Heart left ventricle (tissue), 16 donors: ENCODE results near the gene SETD9. TPM values are rescaled to one million over a fixed set of nuclear protein-coding genes. Genes with fewer than 3 reads are reported as not detected.

Experiments
- ATAC-seq, 4 donors: fragments of 200-7000 bp; cut with Tn5 transposase; one replicate each; pipeline ENCODE4 v1.9.1; 2020 to 2022; ENCODE audit warnings: moderate library complexity in 4 of 4, mild to moderate bottlenecking in 3 of 4, moderate number of reproducible peaks in 1 of 4
- DNase-seq, 5 donors: peaks; one replicate each; pipeline ENCODE4 v3.0.0-alpha.2; 2020
- H3K27ac ChIP-seq, 12 donors: fragments of 200-600 bp; sonication (generic) in 4 of 12; one replicate each; pipeline versions ENCODE4 v1.5.0 to v1.8.0; 2016 to 2022; ENCODE audit warnings: mild to moderate bottlenecking in 2 of 12
- H3K27me3 ChIP-seq, 9 donors: fragments of 200-600 bp; sonication (generic) in 2 of 9; one replicate each; pipeline versions ENCODE4 v1.5.1 to v1.8.0; 2016 to 2022; ENCODE audit warnings: mild to moderate bottlenecking in 3 of 9
- H3K36me3 ChIP-seq, 9 donors: fragments of 200-600 bp; sonication (generic) in 2 of 9; one replicate each; pipeline versions ENCODE4 v1.5.0 to v1.8.0; 2018 to 2022; ENCODE audit warnings: mild to moderate bottlenecking in 2 of 9
- H3K4me1 ChIP-seq, 12 donors: fragments of 200-600 bp; sonication (generic) in 4 of 12; one replicate each; pipeline versions ENCODE4 v1.5.0 to v1.8.0; 2016 to 2022; ENCODE audit warnings: mild to moderate bottlenecking in 3 of 12
- H3K4me3 ChIP-seq, 12 donors: fragments of 200-600 bp; sonication (generic) in 4 of 12; one replicate each; pipeline versions ENCODE4 v1.5.0 to v1.8.0; 2017 to 2022; ENCODE audit warnings: mild to moderate bottlenecking in 9 of 12, moderate library complexity in 4 of 12
- H3K9me3 ChIP-seq, 12 donors: fragments of 200-600 bp; sonication (generic) in 4 of 12; one replicate each; pipeline versions ENCODE4 v1.5.0 to v1.8.0; 2016 to 2022; ENCODE audit warnings: mild to moderate bottlenecking in 1 of 12
- CTCF ChIP-seq, 12 donors: fragments of 200-600 bp; sonication (generic) in 4 of 12; IDR thresholded peaks; one replicate each; pipeline versions ENCODE4 v1.5.0 to v1.8.0; 2018 to 2022; ENCODE audit warnings: antibody characterized with exemption in 12 of 12, mild to moderate bottlenecking in 5 of 12
- POLR2A ChIP-seq, 2 donors: fragments of 450-650 bp; IDR thresholded peaks; one replicate each; pipeline ENCODE4 v1.6.1; 2017; ENCODE audit warnings: antibody characterized with exemption in 2 of 2, mild to moderate bottlenecking in 2 of 2, moderate library complexity in 2 of 2
- WGBS, 4 donors: extraction: QIAGEN DNeasy Blood & Tissue Kit in 2 of 4; methylation state at CpG; one replicate each; pipeline versions ENCODE4 v1.1.5 to v1.1.7; 2013 to 2018; 5-methylcytosine and 5-hydroxymethylcytosine counted together
- intact Hi-C, 10 donors: fragments of 100-400 bp; cut with DNase I; formaldehyde crosslinking; loops; one replicate each; pipeline versions ENCODE4 v1.11.1 to v1.14.2; 2022
- polyA plus RNA-seq, 2 donors: library from polyadenylated mRNA; stranded (reverse); fragments of 200-250 nt; gene quantifications; one replicate each; pipeline ENCODE4 v1.2.3, GENCODE V29; 2013
- total RNA-seq, 9 donors: library from RNA; depleted of rRNA in 2 of 9; stranded (reverse); fragments of >200 nt in 2 of 9; fragmentation: NEBNext Ultra II Directional in 3 of 9; extraction: Animal tissue kit (Norgen Biotek cat#: 25700) in 3 of 9; gene quantifications; one replicate each; pipeline versions ENCODE4 v1.1.0 to v1.2.4, GENCODE V29; 2016 to 2023
- donor health status: ischemic (EF 13 %, LVEDD 7.1; RV severe dilation, severe dysfunction).
- donor health status: healthy with polysubstance abuse.
- donor health status: DM: no; HTN: yes; CAD: no.
- donor health status: DM: no; HTN: no; CAD: no.
- donor health status: ischemic (EF 25% LVEDD 6.9; RV normal size, moderate dysfunction).
- donor health status: ischemic (EF 25% LVEDD 5.7; RV mildly dilated, moderate dysfunction).
- donor health status: healthy.
- donor health status: DM: yes; HTN: yes; CAD: no.
- donor health status: ischemic (EF 35%, LVEDD 5.7; RV mildly dilated, moderate dysfunction).
- donor health status: nonischemic (EF 11% LVEDD 7.7; RV severe dilation, severe dysfunction).
- donor health status: DM: yes; HTN: yes; CAD: no.
- donor health status: PGD.
- donor health status: ischemic (EF 29% LVEDD 5.4; RV normal size, mild dysfunction).
- donor health status: nonischemic (EF 23%, LVEDD 6.1; RV moderate dilation, normal function).

Gene SETD9
- total and polyA plus RNA-seq, 11 donors: 6.5 to 21.0 (median 13.8) TPM

- no peak for DNase-seq
- no peaks in the 10 kb centered on the region for H3K4me1 ChIP-seq
- TF ChIP-seq POLR2A (IDR thresholded peaks at IDR 0.05) (no peak), CTCF (IDR thresholded peaks at IDR 0.05) (no peak)
- H3K27ac ChIP-seq: no peak overlapping the region
- 94 to 96% (median 95%) methylated on average over 5 of the region's 5 CpGs for WGBS, 4 donors
- H3K9me3 ChIP-seq: peaks cover 0 to 5% (median 0%) of the 10 kb centered on the region in 12 donors
- no peak overlapping the region for H3K4me3 ChIP-seq
- intact Hi-C loops: no loop called here
- no peaks in the 10 kb centered on the region for H3K27me3 ChIP-seq
- peaks cover 0 to 75% (median 65%) of the 10 kb centered on the region in 9 donors for H3K36me3 ChIP-seq
- ATAC-seq: no peak
These were observed 16.0 kb upstream of the SETD9 start for GRCh38 chr5:56893251-56893951.

GRCh38 chr5:56896763-56897162 is 12.6 kb upstream of the SETD9 start:
- ATAC-seq (no peak), DNase-seq (no peak)
- intact Hi-C loops: no loop called here
- peaks cover 0 to 1% (median 0%) of the 10 kb centered on the region in 12 donors for H3K9me3 ChIP-seq
- WGBS, 4 donors: 97 to 98% (median 98%) methylated on average over 4 of the region's 4 CpGs
- TF ChIP-seq POLR2A (IDR thresholded peaks at IDR 0.05) (no peak), CTCF (IDR thresholded peaks at IDR 0.05) (no peak)
- H3K4me3 ChIP-seq: no peak overlapping the region
- H3K27ac ChIP-seq: no peak overlapping the region
- H3K36me3 ChIP-seq: peaks cover 0 to 45% (median 36%) of the 10 kb centered on the region in 9 donors
- peaks cover 0 to 7% (median 0%) of the 10 kb centered on the region in 12 donors for H3K4me1 ChIP-seq
- H3K27me3 ChIP-seq: no peaks in the 10 kb centered on the region

DNA sequence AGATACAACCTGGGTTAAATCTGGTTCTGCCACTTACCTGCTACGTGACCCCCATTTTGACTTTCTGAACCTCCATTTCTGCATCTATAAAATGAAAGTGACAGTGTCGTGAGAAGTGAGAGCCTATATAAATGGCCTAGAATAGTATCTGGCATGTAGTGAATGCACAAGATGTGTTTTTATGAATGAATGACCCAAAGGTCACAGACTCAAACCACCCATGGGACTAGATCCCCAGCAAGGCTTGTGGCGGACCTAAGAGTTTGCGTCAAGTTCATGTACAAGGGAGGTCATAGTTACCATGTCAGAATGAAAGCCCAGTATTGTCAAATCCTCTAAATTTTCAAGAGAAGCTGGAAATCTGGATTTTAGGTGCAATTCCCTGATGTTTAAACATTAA is 11.2 kb upstream of the SETD9 start:
- intact Hi-C loops: no loop called here
- TF ChIP-seq POLR2A (IDR thresholded peaks at IDR 0.05) (no peak), CTCF (IDR thresholded peaks at IDR 0.05) (no peak)
- Histone ChIP-seq H3K4me3 (no peak overlapping the region), H3K36me3 (peaks cover 0 to 37% (median 25%) of the 10 kb centered on the region in 9 donors), H3K4me1 (peaks cover 0 to 7% (median 0%) of the 10 kb centered on the region in 12 donors), H3K27me3 (no peaks in the 10 kb centered on the region), H3K9me3 (no peaks in the 10 kb centered on the region), H3K27ac (no peak overlapping the region)
- ATAC-seq (no peak), DNase-seq (no peak)
- 79 to 91% (median 80%) methylated on average over 4 of the region's 4 CpGs for WGBS, 4 donors

DNA sequence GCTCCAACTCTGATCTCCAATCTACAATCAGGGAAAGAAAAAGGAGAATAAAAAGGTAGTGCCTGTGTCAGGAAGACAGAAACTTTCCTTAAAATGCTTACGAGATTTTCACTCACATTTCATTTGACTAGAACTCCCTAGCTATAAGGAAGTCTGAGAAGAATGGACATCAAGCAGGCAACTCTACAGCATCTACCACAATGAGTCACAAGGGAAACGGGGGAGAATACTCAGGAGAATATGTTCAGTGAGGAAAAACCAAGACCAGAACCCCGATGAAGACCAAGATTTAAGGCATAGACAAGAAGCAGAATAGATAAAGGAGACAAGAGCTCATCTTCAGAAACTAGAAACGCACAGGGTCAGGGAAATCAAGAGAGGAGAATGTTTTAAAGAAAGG is 9.0 kb upstream of the SETD9 start:
- Histone ChIP-seq H3K27ac (no peak overlapping the region), H3K4me3 (no peak overlapping the region), H3K36me3 (peaks cover 0 to 15% (median 3%) of the 10 kb centered on the region in 9 donors), H3K27me3 (no peaks in the 10 kb centered on the region), H3K9me3 (no peaks in the 10 kb centered on the region), H3K4me1 (peaks cover 0 to 7% (median 0%) of the 10 kb centered on the region in 12 donors)
- no peak for ATAC-seq
- TF ChIP-seq POLR2A (IDR thresholded peaks at IDR 0.05): no peak
- TF ChIP-seq CTCF (IDR thresholded peaks at IDR 0.05): no peak
- 59 to 64% (median 64%) methylated on average over 4 of the region's 4 CpGs for WGBS, 4 donors
- no peak for DNase-seq
- intact Hi-C loops: loop anchor here (2.0 to 10.0 kb wide), 9 partner anchors 234 to 1564 kb away; partner anchors contain the start of gene PLK2 (in 1 of the 10)
